ENCODE measurements around the gene HBZ.
A peak's percentile ranks its signal among the peaks of the same experiment; 100 is the strongest.
"Not testable (repeated sequence)": the region's sequence is repeated elsewhere in the genome, so short reads cannot be mapped to it uniquely, and the experiment has no call there.

The HBZ gene

GRCh38 chr16:140175-140857 lies 12.1 kb upstream of the HBZ start:
- no peak for DNase-seq

GRCh38 chr16:142405-142967 lies 10.0 kb upstream of the HBZ start:
- DNase-seq: no peak

- DNase-seq: no peak
Observed at GRCh38 chr16:143047-143446, 9.4 kb upstream of the HBZ start.

- DNase-seq: no peak
Observed at GRCh38 chr16:143456-143855, 9.0 kb upstream of the HBZ start.

- DNase-seq: no peak
Observed at GRCh38 chr16:144797-145252, 7.6 kb upstream of the HBZ start.

- DNase-seq: no peak
Observed at GRCh38 chr16:146646-147045, 5.8 kb upstream of the HBZ start.

- DNase-seq: no peak
Observed at GRCh38 chr16:149024-149660, 3.3 kb upstream of the HBZ start.

GRCh38 chr16:153129-153521 lies 681 bp downstream of the HBZ start:
- DNase-seq: not testable (repeated sequence)

GRCh38 chr16:153550-154216 lies 1.2 kb downstream of the HBZ start:
- DNase-seq: not testable (repeated sequence)

GRCh38 chr16:154217-155030 lies 2.0 kb downstream of the HBZ start:
- DNase-seq: peak in 1 of 2 experiments; percentile 19

GRCh38 chr16:155031-155398 lies 2.6 kb downstream of the HBZ start:
- no peak for DNase-seq

- DNase-seq: no peak
Observed at GRCh38 chr16:159136-159849, 6.8 kb downstream of the HBZ start.

- not testable (repeated sequence) for DNase-seq
Observed at GRCh38 chr16:160242-160641, 7.8 kb downstream of the HBZ start.

- DNase-seq: no peak
Observed at GRCh38 chr16:160691-161190, 8.3 kb downstream of the HBZ start.

GRCh38 chr16:162271-162991 lies 10.0 kb downstream of the HBZ start:
- DNase-seq: no peak

GRCh38 chr16:163139-163538 lies 10.7 kb downstream of the HBZ start:
- not testable (repeated sequence) for DNase-seq

- not testable (repeated sequence) for DNase-seq
Observed at GRCh38 chr16:163696-164095, 11.3 kb downstream of the HBZ start.

- DNase-seq: not testable (repeated sequence)
Observed at GRCh38 chr16:164134-164823, 11.8 kb downstream of the HBZ start.

GRCh38 chr16:164827-165538 lies 12.5 kb downstream of the HBZ start:
- DNase-seq: no peak

Measured in NCI-H446 (cell line).